Esophagus muscularis mucosa (tissue), 4 donors: ENCODE data around the gene IFT52. TPM values are rescaled to one million over a fixed set of nuclear protein-coding genes. Genes with fewer than 3 reads are reported as not detected.

Source experiments
- DNase-seq: peaks from one replicate; pipeline ENCODE4 v3.0.0-alpha.2; 2017; ENCODE audit errors: extremely low spot score
- H3K27ac ChIP-seq, 4 donors: fragments of 200-600 bp; sonication (generic); replicated peaks in 1 of 4; 1 replicate in 3 of 4; 2 replicates in 1 of 4; pipeline ENCODE4 v1.5.1; 2016 to 2019; ENCODE audit warnings: mild to moderate bottlenecking in 1 of 4
- H3K27me3 ChIP-seq, 4 donors: fragments of 200-600 bp; sonication (generic); one replicate each; pipeline versions ENCODE4 v1.5.1 to v1.6.0; 2016 to 2019
- H3K36me3 ChIP-seq, 4 donors: fragments of 200-600 bp; sonication (generic); one replicate each; pipeline ENCODE4 v1.5.1; 2016 to 2019
- H3K4me1 ChIP-seq, 4 donors: fragments of 200-600 bp; sonication (generic); one replicate each; pipeline ENCODE4 v1.5.1; 2016 to 2019
- H3K4me3 ChIP-seq, 4 donors: fragments of 200-600 bp; sonication (generic); 1 replicate in 2 of 4; 2 replicates in 2 of 4; pipeline ENCODE4 v1.5.1; 2016 to 2019; ENCODE audit warnings: mild to moderate bottlenecking in 4 of 4, moderate library complexity in 1 of 4
- H3K9me3 ChIP-seq, 4 donors: fragments of 200-600 bp; sonication (generic); 1 replicate in 3 of 4; 2 replicates in 1 of 4; pipeline ENCODE4 v1.5.1; 2016 to 2019
- EP300 ChIP-seq: sonication (generic); formaldehyde crosslinking; IDR thresholded peaks from one replicate; pipeline ENCODE4 v1.6.1; 2017; ENCODE audit warnings: antibody characterized with exemption
- POLR2A ChIP-seq: fragments of 450-650 bp; IDR thresholded peaks from one replicate; pipeline ENCODE4 v1.6.1; 2017; ENCODE audit warnings: antibody characterized with exemption, moderate library complexity, mild to moderate bottlenecking, low read depth
- POLR2AphosphoS5 ChIP-seq, 2 donors: sonication (generic); formaldehyde crosslinking; IDR thresholded peaks; one replicate each; pipeline ENCODE4 v1.6.1; 2017; ENCODE audit warnings: antibody characterized with exemption in 2 of 2
- WGBS: methylation state at CpG from one replicate; pipeline ENCODE4 v1.1.5; 2018; 5-methylcytosine and 5-hydroxymethylcytosine counted together
- intact Hi-C: fragments of 100-400 bp; cut with DNase I; formaldehyde crosslinking; loops from one replicate; pipeline ENCODE4 v1.15.1; 2023
- total RNA-seq, 4 donors: library from RNA; depleted of rRNA; stranded (reverse); fragments of >200 nt; gene quantifications; one replicate each; pipeline versions ENCODE4 v1.1.0 to v1.2.1, GENCODE V29; 2016
- TF ChIP-seq, protein P1 (sequence below), 3 experiments: fragments of 200-600 bp in 2 of 3; fragments of 450-650 bp in 1 of 3; sonication (generic) in 2 of 3; IDR thresholded peaks; one replicate each; pipeline ENCODE4 v1.5.1; 2017 to 2019; ENCODE audit warnings: antibody characterized with exemption in 3 of 3, mild to moderate bottlenecking in 2 of 3, moderate library complexity in 1 of 3

IFT52 gene
- total RNA-seq, 4 donors from 2014 or later: 17.4 to 20.9 (median 18.9) TPM

DNA sequence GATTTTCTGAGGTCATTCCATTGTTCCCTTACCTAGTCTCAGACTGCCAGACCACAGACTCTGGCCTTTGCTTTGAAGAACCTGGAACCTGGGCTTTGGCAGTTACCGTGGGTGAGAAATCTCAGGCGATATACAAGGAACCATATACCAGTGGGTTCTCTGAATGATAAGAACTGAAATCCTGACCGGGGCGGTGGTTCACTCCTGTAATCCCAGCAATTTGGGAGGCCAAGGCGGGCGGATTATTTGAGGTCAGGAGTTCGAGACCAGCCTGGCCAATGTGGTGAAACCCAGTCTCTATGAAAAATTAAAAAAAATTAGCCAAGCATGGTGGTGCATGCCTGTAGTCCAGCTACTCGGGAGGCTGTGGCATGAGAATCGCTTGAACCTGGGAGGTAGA is 46.2 kb upstream of the IFT52 start:
- intact Hi-C loops: no loop called here
- WGBS: 92% methylated on average over 9 of the region's 9 CpGs
- no peak overlapping the region for H3K4me3 ChIP-seq
- H3K27me3 ChIP-seq: no peaks in the 10 kb centered on the region
- peaks cover 0 to 6% (median 0%) of the 10 kb centered on the region in 4 donors for H3K9me3 ChIP-seq
- DNase-seq: no peak
- TF ChIP-seq, protein P1, sequence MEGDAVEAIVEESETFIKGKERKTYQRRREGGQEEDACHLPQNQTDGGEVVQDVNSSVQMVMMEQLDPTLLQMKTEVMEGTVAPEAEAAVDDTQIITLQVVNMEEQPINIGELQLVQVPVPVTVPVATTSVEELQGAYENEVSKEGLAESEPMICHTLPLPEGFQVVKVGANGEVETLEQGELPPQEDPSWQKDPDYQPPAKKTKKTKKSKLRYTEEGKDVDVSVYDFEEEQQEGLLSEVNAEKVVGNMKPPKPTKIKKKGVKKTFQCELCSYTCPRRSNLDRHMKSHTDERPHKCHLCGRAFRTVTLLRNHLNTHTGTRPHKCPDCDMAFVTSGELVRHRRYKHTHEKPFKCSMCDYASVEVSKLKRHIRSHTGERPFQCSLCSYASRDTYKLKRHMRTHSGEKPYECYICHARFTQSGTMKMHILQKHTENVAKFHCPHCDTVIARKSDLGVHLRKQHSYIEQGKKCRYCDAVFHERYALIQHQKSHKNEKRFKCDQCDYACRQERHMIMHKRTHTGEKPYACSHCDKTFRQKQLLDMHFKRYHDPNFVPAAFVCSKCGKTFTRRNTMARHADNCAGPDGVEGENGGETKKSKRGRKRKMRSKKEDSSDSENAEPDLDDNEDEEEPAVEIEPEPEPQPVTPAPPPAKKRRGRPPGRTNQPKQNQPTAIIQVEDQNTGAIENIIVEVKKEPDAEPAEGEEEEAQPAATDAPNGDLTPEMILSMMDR (IDR thresholded peaks at IDR 0.05): no peak
- TF ChIP-seq POLR2AphosphoS5 (IDR thresholded peaks at IDR 0.05) (no peak), EP300 (no peak), POLR2A (no peak)
- no peaks in the 10 kb centered on the region for H3K4me1 ChIP-seq
- H3K27ac ChIP-seq: no peak overlapping the region
- H3K36me3 ChIP-seq: peaks cover 11 to 53% (median 17%) of the 10 kb centered on the region in 4 donors

DNA sequence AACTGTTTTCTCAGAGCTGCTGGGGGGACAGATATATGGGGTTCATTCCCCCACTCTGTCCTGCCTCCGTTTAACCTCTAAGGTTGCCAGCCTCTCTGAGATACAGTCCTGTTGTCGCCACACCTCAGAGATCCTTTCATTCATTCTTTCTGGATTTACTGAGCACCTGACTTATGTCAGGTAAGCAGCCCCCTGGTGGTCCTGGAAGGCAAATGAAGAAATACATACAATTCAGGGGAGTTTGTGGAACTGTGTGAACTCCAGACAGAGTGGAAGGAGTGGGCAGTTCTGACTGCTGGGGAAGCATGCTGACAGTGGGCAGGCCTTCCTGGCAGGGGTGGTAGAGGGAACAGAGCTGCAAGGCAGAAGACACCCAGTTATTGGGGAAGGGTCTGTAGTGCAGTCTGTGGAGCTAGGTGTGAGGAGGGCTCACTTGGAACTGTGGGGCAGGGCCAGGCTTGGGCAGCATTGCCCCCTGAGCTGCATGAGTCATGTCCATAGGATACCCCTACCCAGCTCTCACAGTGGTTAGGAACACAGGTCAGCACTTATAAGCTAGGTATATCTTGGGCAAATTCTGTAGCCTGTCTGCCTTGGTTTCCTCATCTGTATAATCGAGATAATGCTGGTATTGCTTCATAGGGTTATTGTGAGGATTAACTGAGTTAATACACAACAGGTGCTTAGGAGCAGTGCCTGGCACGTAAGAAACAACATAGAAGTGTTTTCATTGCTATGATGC is 44.7 kb upstream of the IFT52 start:
- no peak for DNase-seq
- WGBS: 78% methylated on average over 4 of the region's 4 CpGs
- H3K27ac ChIP-seq: no peak overlapping the region
- no peak overlapping the region for H3K4me3 ChIP-seq
- H3K27me3 ChIP-seq: no peaks in the 10 kb centered on the region
- H3K4me1 ChIP-seq: no peaks in the 10 kb centered on the region
- H3K9me3 ChIP-seq: peaks cover 0 to 6% (median 0%) of the 10 kb centered on the region in 4 donors
- H3K36me3 ChIP-seq: peaks cover 3 to 38% (median 10%) of the 10 kb centered on the region in 4 donors
- intact Hi-C loops: no loop called here
- TF ChIP-seq, protein P1 (IDR thresholded peaks at IDR 0.05): no peak
- TF ChIP-seq POLR2A: no peak
- no peak for TF ChIP-seq POLR2AphosphoS5 (IDR thresholded peaks at IDR 0.05)
- TF ChIP-seq EP300: no peak

DNA sequence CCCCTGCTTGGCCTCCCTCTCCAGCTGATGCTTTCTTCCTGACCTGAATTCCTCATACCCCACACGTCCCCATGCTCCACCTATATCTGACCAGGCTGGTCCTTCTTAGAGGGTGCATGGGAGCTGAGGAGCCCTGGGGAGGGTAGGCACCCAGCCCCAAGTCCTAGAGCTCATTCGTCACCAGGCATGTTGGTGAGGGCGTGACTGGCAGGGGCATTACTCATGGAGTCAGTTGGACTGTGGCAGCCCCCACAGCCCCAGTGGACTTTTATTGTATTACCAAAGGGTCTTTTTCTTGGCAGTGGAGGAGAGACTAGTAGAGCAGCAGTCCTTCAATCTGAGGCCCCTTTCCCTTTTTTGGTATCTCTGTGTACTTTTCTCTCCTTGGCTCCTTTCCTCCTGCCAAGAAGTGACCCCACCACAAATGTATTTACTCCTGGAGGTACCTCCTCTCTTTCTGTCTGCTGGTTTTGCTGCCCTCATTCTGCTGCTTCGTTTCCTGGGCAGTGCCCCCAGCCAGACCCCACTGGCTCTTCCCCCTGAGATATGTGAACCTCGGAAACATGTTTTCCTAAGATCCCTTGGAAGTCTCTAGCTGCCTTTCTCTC is 42.4 kb upstream of the IFT52 start:
- Histone ChIP-seq H3K27me3 (no peaks in the 10 kb centered on the region), H3K36me3 (peaks cover 0 to 28% (median 9%) of the 10 kb centered on the region in 4 donors), H3K4me1 (no peaks in the 10 kb centered on the region), H3K4me3 (no peak overlapping the region), H3K27ac (no peak overlapping the region), H3K9me3 (peaks cover 0 to 6% (median 0%) of the 10 kb centered on the region in 4 donors)
- intact Hi-C loops: no loop called here
- 61% methylated on average over 5 of the region's 5 CpGs for WGBS
- TF ChIP-seq EP300: no peak
- TF ChIP-seq POLR2A: no peak
- TF ChIP-seq, protein P1 (IDR thresholded peaks at IDR 0.05): no peak
- TF ChIP-seq POLR2AphosphoS5 (IDR thresholded peaks at IDR 0.05): no peak
- no peak for DNase-seq

DNA sequence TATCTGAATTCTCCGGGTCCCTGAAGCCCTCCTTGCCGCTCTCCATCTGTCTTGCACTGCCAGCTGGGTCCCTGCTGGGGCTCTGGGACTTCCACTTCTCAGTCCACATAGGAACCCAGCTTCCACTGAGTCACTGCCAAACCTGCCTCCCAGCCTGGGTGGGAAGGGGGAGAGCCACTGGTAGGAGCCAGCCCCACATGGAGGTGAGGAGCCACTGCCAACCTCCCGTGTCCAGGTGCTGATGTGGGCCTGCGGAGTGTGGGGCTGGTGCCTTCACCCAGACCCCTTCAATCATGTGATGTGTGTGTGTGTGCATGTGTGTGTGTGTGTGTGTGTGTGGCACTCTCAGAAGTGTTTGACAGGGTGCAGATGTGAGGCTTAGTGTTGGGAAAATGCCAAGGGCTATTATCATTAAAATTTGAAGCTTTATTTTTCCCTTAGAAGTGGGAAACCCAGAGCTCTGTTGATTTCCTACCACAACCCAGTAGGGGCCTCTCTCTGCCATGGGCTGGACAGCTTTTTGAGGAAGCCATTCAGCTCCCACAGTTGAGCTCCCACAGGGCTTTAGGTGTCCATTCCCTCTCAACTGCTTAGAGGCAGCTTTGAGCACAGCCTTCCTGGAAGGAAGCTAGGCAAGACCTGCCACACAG is 41.2 kb upstream of the IFT52 start:
- intact Hi-C loops: no loop called here
- no peaks in the 10 kb centered on the region for H3K27me3 ChIP-seq
- DNase-seq: no peak
- no peaks in the 10 kb centered on the region for H3K4me1 ChIP-seq
- H3K9me3 ChIP-seq: peaks cover 0 to 6% (median 0%) of the 10 kb centered on the region in 4 donors
- H3K4me3 ChIP-seq: no peak overlapping the region
- TF ChIP-seq, protein P1 (IDR thresholded peaks at IDR 0.05): no peak
- TF ChIP-seq POLR2A (no peak), POLR2AphosphoS5 (IDR thresholded peaks at IDR 0.05) (no peak), EP300 (no peak)
- no peak overlapping the region for H3K27ac ChIP-seq
- WGBS: 92% methylated on average over 3 of the region's 4 CpGs
- H3K36me3 ChIP-seq: peaks cover 0 to 28% (median 9%) of the 10 kb centered on the region in 4 donors
